Gastroesophageal sphincter (tissue), 4 donors: ENCODE data around the gene METRNL. TPM values are rescaled to one million over a fixed set of nuclear protein-coding genes. Genes with fewer than 3 reads are reported as not detected.
A peak's percentile ranks its signal among the peaks of the same experiment; 100 is the strongest.

Experiments used
- ATAC-seq: fragments of 150-250 bp; one replicate; pipeline ENCODE4 v1.9.1; 2016; ENCODE audit warnings: mild to moderate bottlenecking, moderate library complexity
- H3K27ac ChIP-seq, 4 donors: fragments of 200-600 bp; sonication (generic) in 3 of 4; 1 replicate in 3 of 4; 2 replicates in 1 of 4; pipeline ENCODE4 v1.5.1; 2016 to 2019
- H3K27me3 ChIP-seq: fragments of 200-600 bp; sonication (generic); one replicate; pipeline ENCODE4 v1.5.1; 2019
- H3K36me3 ChIP-seq, 2 donors: fragments of 200-600 bp; sonication (generic); one replicate each; pipeline ENCODE4 v1.5.1; 2019; ENCODE audit warnings: control low read depth in 1 of 2
- H3K4me1 ChIP-seq, 3 donors: fragments of 200-600 bp; sonication (generic); 1 replicate in 2 of 3; 2 replicates in 1 of 3; pipeline ENCODE4 v1.5.1; 2016 to 2019; ENCODE audit warnings: control low read depth in 2 of 3
- H3K4me3 ChIP-seq, 2 donors: fragments of 200-600 bp; sonication (generic); one replicate each; pipeline ENCODE4 v1.5.1; 2019; ENCODE audit warnings: mild to moderate bottlenecking in 1 of 2, moderate library complexity in 1 of 2
- H3K9me3 ChIP-seq, 3 donors: fragments of 200-600 bp; sonication (generic); one replicate each; pipeline ENCODE4 v1.5.1; 2017 to 2019; ENCODE audit warnings: control low read depth in 2 of 3
- EP300 ChIP-seq: sonication (generic); formaldehyde crosslinking; IDR thresholded peaks from one replicate; pipeline ENCODE4 v1.6.1; 2017; ENCODE audit warnings: antibody characterized with exemption, mild to moderate bottlenecking
- POLR2A ChIP-seq, 2 donors: fragments of 450-650 bp; IDR thresholded peaks; one replicate each; pipeline ENCODE4 v1.6.1; 2017; ENCODE audit warnings: antibody characterized with exemption in 2 of 2, mild to moderate bottlenecking in 2 of 2, moderate library complexity in 1 of 2
- POLR2AphosphoS5 ChIP-seq: sonication (generic); formaldehyde crosslinking; IDR thresholded peaks from one replicate; pipeline ENCODE4 v1.6.1; 2017; ENCODE audit warnings: antibody characterized with exemption
- WGBS, 2 donors: methylation state at CpG; one replicate each; pipeline ENCODE4 v1.1.5; 2018; ENCODE audit warnings: low coverage in 1 of 2; 5-methylcytosine and 5-hydroxymethylcytosine counted together
- total RNA-seq, 4 donors: library from RNA; depleted of rRNA; stranded (reverse); fragments of >200 nt; gene quantifications; one replicate each; pipeline ENCODE4 v1.1.0, GENCODE V29; 2016
- TF ChIP-seq, protein P1 (sequence below), 4 experiments: fragments of 200-600 bp in 2 of 4; fragments of 450-650 bp in 2 of 4; sonication (generic) in 1 of 4; IDR thresholded peaks; one replicate each; pipeline ENCODE4 v1.5.1; 2017 to 2019; ENCODE audit warnings: antibody characterized with exemption in 4 of 4, mild to moderate bottlenecking in 2 of 4, moderate library complexity in 2 of 4

METRNL gene
- total RNA-seq, 4 donors from 2014 or later = 41.1 to 82.6 (median 66.3) TPM

GRCh38 chr17:83076938-83077337 is 2.5 kb upstream of the METRNL start:
- TF ChIP-seq POLR2AphosphoS5 = no peak
- TF ChIP-seq, protein P1, sequence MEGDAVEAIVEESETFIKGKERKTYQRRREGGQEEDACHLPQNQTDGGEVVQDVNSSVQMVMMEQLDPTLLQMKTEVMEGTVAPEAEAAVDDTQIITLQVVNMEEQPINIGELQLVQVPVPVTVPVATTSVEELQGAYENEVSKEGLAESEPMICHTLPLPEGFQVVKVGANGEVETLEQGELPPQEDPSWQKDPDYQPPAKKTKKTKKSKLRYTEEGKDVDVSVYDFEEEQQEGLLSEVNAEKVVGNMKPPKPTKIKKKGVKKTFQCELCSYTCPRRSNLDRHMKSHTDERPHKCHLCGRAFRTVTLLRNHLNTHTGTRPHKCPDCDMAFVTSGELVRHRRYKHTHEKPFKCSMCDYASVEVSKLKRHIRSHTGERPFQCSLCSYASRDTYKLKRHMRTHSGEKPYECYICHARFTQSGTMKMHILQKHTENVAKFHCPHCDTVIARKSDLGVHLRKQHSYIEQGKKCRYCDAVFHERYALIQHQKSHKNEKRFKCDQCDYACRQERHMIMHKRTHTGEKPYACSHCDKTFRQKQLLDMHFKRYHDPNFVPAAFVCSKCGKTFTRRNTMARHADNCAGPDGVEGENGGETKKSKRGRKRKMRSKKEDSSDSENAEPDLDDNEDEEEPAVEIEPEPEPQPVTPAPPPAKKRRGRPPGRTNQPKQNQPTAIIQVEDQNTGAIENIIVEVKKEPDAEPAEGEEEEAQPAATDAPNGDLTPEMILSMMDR (IDR thresholded peaks at IDR 0.05) = peak in 1 of 4 experiments; percentile 28
- 29 to 33% methylated on average over 1 of the region's 6 CpGs for WGBS, 2 donors
- Histone ChIP-seq H3K27me3 (no peaks in the 10 kb centered on the region), H3K36me3 (no peaks in the 10 kb centered on the region), H3K27ac (no peak overlapping the region), H3K9me3 (no peaks in the 10 kb centered on the region), H3K4me1 (peaks cover 0 to 34% (median 12%) of the 10 kb centered on the region in 3 donors), H3K4me3 (no peak overlapping the region)
- no peak for ATAC-seq

DNA sequence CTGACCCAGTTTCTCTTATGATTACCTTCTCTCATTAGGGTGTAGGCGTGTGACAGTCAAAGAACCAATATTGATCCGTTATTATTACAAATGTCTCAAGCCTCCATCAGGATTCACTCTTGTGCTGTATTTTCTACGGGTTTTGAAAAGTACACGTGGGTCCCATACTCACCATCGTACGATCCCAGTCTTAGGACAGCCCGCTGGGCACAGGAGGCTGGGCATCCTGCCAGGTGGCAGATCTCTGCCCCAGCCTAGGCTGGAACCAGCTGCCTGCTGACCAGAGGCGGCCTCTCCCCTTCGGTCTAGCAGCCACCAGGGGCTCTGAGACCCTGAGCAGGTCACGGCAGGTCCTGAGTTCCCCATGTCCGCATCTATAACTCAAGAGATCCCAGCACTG is 2.0 kb upstream of the METRNL start:
- Histone ChIP-seq H3K27me3 (no peaks in the 10 kb centered on the region), H3K9me3 (no peaks in the 10 kb centered on the region), H3K27ac (no peak overlapping the region), H3K4me1 (peaks cover 0 to 39% (median 15%) of the 10 kb centered on the region in 3 donors), H3K36me3 (no peaks in the 10 kb centered on the region), H3K4me3 (no peak overlapping the region)
- WGBS, 2 donors = 42 to 79% methylated on average over 2 to 9 of the region's 11 CpGs
- ATAC-seq = no peak
- no peak for TF ChIP-seq POLR2AphosphoS5
- no peak for TF ChIP-seq POLR2A (IDR thresholded peaks at IDR 0.05)
- TF ChIP-seq EP300 = no peak
- TF ChIP-seq, protein P1 (IDR thresholded peaks at IDR 0.05) = no peak

- no peak for ATAC-seq
- WGBS, 2 donors = 72% methylated on average over 3 of the region's 7 CpGs; no CpG with 5 or more reads in 1 of the 2 donors
- Histone ChIP-seq H3K4me1 (peaks cover 0 to 44% (median 20%) of the 10 kb centered on the region in 3 donors), H3K9me3 (no peaks in the 10 kb centered on the region), H3K27ac (no peak overlapping the region), H3K36me3 (no peaks in the 10 kb centered on the region), H3K27me3 (no peaks in the 10 kb centered on the region), H3K4me3 (peak overlapping the region in 1 of 2 donors; percentile 94)
- TF ChIP-seq POLR2AphosphoS5 (no peak), EP300 (no peak), POLR2A (IDR thresholded peaks at IDR 0.05) (no peak)
- TF ChIP-seq, protein P1 (IDR thresholded peaks at IDR 0.05) = no peak
Observed at GRCh38 chr17:83077939-83078338, 1.5 kb upstream of the METRNL start.

GRCh38 chr17:83078378-83079351 is 744 bp upstream of the METRNL start:
- peaks cover 0 to 52% (median 27%) of the 10 kb centered on the region in 3 donors for H3K4me1 ChIP-seq
- no peaks in the 10 kb centered on the region for H3K9me3 ChIP-seq
- no peaks in the 10 kb centered on the region for H3K36me3 ChIP-seq
- TF ChIP-seq, protein P1 (IDR thresholded peaks at IDR 0.05) = no peak
- TF ChIP-seq POLR2AphosphoS5 (no peak), EP300 (no peak), POLR2A (IDR thresholded peaks at IDR 0.05) (no peak)
- no CpG with 5 or more reads among the region's 93 CpGs for WGBS, 2 donors
- peak; percentile 6 for ATAC-seq
- peak overlapping the region; percentile 61 to 94 for H3K4me3 ChIP-seq
- H3K27me3 ChIP-seq = no peaks in the 10 kb centered on the region
- H3K27ac ChIP-seq = peak overlapping the region in 3 of 4 donors; percentile 86 to 91 (median 88)
